ENCODE measurements around the gene TRIM14.

TRIM14 gene

DNA sequence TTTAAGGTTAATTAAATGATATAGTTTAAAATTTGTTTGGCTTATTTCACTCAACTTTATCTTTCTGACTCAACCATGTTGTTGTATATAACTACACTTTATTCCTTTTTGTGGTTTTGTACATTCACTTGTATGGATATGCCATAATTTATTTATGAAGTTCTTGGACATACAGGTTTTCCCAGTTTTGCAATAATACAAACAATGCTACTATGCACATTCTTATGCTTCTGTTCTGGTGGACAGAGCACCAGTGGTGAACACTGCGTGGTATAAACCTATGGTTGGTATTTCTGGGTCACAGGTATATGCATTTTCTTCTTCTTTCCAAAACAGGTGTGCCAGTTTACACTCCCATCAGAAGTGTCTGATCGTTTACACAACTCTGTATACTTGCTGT is 35.7 kb upstream of the TRIM14 start:
- Histone ChIP-seq H3K4me1 (no peaks in the 10 kb centered on the region), H3K9me3 (ENCODE audit: control insufficient read depth, low read length) (no peaks in the 10 kb centered on the region), H3K9ac (no peak overlapping the region), H3K4me2 (ENCODE audit: low read length) (no peak overlapping the region), H2AFZ (no peak overlapping the region), H3K79me2 (no peaks in the 10 kb centered on the region), H3K4me3 (ENCODE audit: low read depth, low read length) (no peak overlapping the region), H3K27ac (no peak overlapping the region), H3K36me3 (ENCODE audit: control insufficient read depth, insufficient read depth, low read length) (no peaks in the 10 kb centered on the region), H3K27me3 (ENCODE audit: control insufficient read depth, insufficient read depth, low read length) (no peaks in the 10 kb centered on the region)
- TF ChIP-seq, protein P1, sequence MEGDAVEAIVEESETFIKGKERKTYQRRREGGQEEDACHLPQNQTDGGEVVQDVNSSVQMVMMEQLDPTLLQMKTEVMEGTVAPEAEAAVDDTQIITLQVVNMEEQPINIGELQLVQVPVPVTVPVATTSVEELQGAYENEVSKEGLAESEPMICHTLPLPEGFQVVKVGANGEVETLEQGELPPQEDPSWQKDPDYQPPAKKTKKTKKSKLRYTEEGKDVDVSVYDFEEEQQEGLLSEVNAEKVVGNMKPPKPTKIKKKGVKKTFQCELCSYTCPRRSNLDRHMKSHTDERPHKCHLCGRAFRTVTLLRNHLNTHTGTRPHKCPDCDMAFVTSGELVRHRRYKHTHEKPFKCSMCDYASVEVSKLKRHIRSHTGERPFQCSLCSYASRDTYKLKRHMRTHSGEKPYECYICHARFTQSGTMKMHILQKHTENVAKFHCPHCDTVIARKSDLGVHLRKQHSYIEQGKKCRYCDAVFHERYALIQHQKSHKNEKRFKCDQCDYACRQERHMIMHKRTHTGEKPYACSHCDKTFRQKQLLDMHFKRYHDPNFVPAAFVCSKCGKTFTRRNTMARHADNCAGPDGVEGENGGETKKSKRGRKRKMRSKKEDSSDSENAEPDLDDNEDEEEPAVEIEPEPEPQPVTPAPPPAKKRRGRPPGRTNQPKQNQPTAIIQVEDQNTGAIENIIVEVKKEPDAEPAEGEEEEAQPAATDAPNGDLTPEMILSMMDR (IDR thresholded peaks at IDR 0.05), result no peak

DNA sequence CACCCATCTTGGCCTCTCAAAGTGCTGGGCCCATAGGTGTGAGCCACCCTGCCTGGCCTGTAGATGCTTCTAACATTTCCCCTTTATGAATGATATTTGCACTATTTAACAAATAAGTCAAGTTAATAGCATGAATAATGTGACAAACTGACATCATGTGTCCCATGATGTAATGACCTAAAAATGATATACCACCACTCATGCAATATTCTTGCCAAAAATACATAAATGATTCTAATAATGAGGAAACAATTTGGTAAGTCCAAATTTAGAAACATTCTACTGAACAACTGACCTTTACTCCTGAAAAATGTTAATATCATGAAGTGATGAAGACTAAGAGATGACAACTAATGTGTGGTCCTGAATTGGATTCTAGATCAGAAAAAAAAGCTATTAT is 33.5 kb upstream of the TRIM14 start:
- H3K27ac ChIP-seq, result no peak overlapping the region
- no peak overlapping the region for H3K9ac ChIP-seq
- H3K4me2 ChIP-seq (ENCODE audit: low read length), result no peak overlapping the region
- TF ChIP-seq, protein P1 (IDR thresholded peaks at IDR 0.05), result no peak
- no peak overlapping the region for H3K4me3 ChIP-seq (ENCODE audit: low read depth, low read length)
- H3K9me3 ChIP-seq (ENCODE audit: control insufficient read depth, low read length), result no peaks in the 10 kb centered on the region
- H3K36me3 ChIP-seq (ENCODE audit: control insufficient read depth, insufficient read depth, low read length), result no peaks in the 10 kb centered on the region
- no peaks in the 10 kb centered on the region for H3K27me3 ChIP-seq (ENCODE audit: control insufficient read depth, insufficient read depth, low read length)
- H3K79me2 ChIP-seq, result no peaks in the 10 kb centered on the region
- H3K4me1 ChIP-seq, result no peaks in the 10 kb centered on the region
- no peak overlapping the region for H2AFZ ChIP-seq

DNA sequence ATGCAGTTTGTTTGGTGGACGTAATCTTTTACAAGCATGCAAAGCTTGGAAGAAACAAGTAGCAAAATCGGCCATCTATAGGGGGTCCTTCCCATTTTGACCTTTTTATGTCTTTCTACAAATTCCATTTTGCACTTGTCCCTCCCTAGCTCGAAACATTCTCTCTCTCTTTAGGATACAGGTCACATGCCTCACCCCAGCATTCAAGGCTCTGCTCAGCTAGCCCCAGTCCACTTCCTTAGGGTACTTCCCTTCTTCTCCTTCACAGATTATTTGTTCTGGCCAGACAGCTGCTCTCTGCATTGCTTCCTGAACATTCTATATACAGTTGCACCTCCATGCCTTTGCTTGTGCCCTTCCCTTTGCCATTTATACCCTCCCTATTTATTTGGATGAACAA is 31.7 kb upstream of the TRIM14 start:
- Histone ChIP-seq H3K4me1 (peaks cover 4% of the 10 kb centered on the region), H3K9ac (no peak overlapping the region), H3K4me3 (ENCODE audit: low read depth, low read length) (no peak overlapping the region), H3K9me3 (ENCODE audit: control insufficient read depth, low read length) (no peaks in the 10 kb centered on the region), H3K27me3 (ENCODE audit: control insufficient read depth, insufficient read depth, low read length) (no peaks in the 10 kb centered on the region), H3K27ac (no peak overlapping the region), H3K36me3 (ENCODE audit: control insufficient read depth, insufficient read depth, low read length) (no peaks in the 10 kb centered on the region), H3K4me2 (ENCODE audit: low read length) (no peak overlapping the region), H3K79me2 (no peaks in the 10 kb centered on the region), H2AFZ (no peak overlapping the region)
- TF ChIP-seq, protein P1 (IDR thresholded peaks at IDR 0.05), result no peak

DNA sequence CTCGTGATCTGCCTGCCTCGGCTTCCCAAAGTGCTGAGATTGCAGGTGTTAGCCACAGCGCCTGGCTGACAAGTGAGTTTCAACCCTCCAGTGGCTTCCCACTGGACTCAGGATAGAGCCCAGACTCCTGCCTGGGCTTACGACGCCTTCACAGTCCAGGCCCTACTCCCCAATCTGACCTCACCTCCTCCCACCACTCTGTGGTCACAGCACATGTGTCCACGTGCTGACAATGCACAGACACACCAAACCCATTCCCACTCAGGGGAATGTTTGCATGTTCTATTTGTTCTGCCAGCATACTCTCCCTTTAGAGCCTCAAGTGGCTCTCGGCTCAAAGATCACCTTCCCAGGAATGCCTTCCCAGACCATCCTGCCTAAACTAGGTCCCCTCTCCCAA is 31.1 kb upstream of the TRIM14 start:
- Histone ChIP-seq H3K27me3 (ENCODE audit: control insufficient read depth, insufficient read depth, low read length) (no peaks in the 10 kb centered on the region), H3K36me3 (ENCODE audit: control insufficient read depth, insufficient read depth, low read length) (no peaks in the 10 kb centered on the region), H3K79me2 (no peaks in the 10 kb centered on the region), H3K4me3 (ENCODE audit: low read depth, low read length) (no peak overlapping the region), H3K4me2 (ENCODE audit: low read length) (no peak overlapping the region), H3K9me3 (ENCODE audit: control insufficient read depth, low read length) (no peaks in the 10 kb centered on the region), H3K9ac (no peak overlapping the region), H2AFZ (no peak overlapping the region), H3K27ac (no peak overlapping the region), H3K4me1 (peaks cover 4% of the 10 kb centered on the region)
- TF ChIP-seq, protein P1 (IDR thresholded peaks at IDR 0.05), result no peak

DNA sequence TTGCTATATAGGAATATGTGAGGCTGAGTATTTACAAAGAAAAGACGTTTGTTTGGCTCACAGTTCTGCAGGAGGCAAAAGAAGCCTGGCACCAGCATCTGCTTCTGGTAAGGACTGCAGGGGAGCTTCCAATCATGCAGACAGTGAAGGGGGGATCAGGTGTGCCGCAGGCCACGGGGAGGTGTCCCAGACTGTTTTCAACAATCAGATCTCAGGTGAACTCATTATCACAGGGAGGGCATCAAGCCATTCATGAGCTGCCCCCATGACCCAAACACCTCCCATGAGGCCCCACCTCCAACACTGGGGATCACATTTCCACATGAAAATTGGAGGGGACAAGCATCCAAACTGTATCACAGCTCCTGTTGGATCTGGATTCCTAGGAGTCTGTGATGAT is 30.4 kb upstream of the TRIM14 start:
- Histone ChIP-seq H3K27ac (no peak overlapping the region), H3K27me3 (ENCODE audit: control insufficient read depth, insufficient read depth, low read length) (no peaks in the 10 kb centered on the region), H3K4me1 (peaks cover 4% of the 10 kb centered on the region), H3K79me2 (no peaks in the 10 kb centered on the region), H3K4me2 (ENCODE audit: low read length) (no peak overlapping the region), H3K4me3 (ENCODE audit: low read depth, low read length) (no peak overlapping the region), H3K36me3 (ENCODE audit: control insufficient read depth, insufficient read depth, low read length) (no peaks in the 10 kb centered on the region), H2AFZ (no peak overlapping the region), H3K9me3 (ENCODE audit: control insufficient read depth, low read length) (no peaks in the 10 kb centered on the region), H3K9ac (no peak overlapping the region)
- TF ChIP-seq, protein P1 (IDR thresholded peaks at IDR 0.05), result no peak

All from parathyroid adenoma (tissue), 2 donors.